GM19043 (cell line): ENCODE measurements around the gene INHA.

Experiments used
- ATAC-seq: cut with Tn5 transposase; IDR thresholded peaks from one replicate; pipeline ENCODE4 v1.9.1; 2021; ENCODE audit warnings: low read depth; ENCODE audit not compliant: unreplicated experiment

INHA gene

DNA sequence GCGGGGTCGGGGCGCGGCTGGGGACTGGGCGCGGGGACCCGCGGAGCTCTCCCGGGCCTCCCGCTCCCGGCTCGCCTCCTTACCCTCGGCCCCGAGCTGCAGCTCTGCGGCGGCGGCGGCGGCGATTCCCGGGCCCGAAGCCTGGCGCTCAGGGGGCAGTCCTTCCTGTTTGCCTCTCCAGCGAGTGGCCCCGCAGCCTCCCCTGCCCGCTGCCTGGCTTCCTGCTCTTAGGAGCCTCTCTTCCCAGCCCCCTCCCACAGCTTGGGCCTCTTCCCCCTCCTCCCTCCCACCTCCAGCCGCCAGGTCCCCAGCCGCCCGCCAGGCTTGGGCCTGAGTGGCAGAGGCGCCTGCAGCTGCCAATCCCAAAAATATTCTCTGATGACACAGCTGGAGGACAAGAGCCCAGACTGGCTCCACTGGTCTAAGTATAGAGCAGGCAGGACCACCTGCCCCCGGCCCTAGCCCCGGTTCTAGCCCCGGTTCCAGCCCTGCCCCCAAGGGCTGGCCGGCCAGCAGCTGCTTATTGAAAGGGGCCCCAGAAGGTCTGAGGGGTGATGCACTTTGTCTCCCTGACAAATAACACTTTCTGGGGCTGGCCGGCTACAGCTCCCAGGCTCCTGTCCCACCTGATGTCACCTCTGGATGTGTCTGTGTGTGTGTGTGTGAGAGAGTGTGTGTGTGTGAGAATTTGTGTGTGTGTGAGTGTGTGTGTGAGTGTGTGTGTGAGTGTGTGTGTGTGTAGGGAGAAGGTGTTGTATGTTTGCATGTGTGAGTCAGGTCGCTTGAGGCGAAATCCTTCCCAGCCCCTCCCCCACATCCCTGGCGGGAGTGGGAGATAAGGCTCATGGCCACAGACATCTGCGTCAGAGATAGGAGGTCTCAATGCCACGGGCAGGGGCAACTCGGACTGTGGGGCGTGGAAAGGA is 536 bp upstream of the INHA start, which contains the start of gene OBSL1:
TSS of gene OBSL1 (minus strand) at position 229 of the 926 bp plus-strand sequence. CDS start 307 bp downstream, outside the sequence.
- ATAC-seq = no peak

- no peak for ATAC-seq
Observed at GRCh38 chr2:219573166-219573565, 1.1 kb downstream of the INHA start.

GRCh38 chr2:219574484-219575311 is 2.6 kb downstream of the INHA start:
- ATAC-seq = no peak

DNA sequence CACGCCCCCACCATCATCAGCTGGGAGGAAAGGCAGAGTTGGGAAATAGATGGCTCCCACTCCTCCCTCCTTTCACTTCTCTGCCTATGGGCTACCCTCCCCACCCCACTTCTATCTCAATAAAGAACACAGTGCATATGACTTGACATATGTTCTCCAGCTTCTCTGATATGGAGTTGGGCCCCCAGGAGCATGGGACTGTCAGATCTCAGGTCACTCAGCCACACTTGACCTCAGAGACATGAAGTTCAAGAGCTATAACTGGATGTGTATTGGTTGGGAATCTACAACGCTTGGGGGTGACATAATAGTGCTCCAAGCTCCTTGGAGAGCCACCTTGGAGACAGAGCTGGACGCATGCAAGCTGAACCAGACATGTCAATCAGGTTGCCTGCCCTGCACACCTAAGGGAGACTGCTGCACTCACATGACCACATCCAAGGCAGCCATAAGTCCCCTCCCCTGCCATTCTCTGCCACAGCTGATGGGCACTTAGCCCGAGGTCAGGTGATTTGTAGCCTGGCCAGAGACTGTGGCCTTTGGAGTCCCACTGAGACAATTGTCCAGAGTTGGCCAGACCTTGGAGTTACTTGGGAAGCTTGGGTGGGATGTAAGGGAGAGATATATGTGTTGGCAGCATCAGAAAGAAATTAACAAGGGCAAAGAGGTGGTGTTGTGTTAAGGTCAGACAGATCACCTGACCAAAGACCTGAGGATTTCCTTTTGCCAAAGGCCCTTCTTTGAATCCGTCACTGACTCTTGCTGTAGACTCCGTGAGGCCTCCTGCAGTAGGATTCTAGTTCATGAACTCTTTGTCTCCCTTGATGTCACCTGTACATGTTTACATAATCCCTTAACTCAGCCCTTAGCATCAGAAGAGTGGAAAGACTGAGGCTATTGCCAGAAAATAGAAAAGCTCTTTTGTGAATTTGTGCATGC is 3.7 kb downstream of the INHA start:
- no peak for ATAC-seq

- no peak for ATAC-seq
Observed at GRCh38 chr2:219576505-219577388, 4.6 kb downstream of the INHA start.

GRCh38 chr2:219578811-219579613 is 6.9 kb downstream of the INHA start:
- no peak for ATAC-seq

GRCh38 chr2:219581346-219581745 is 9.2 kb downstream of the INHA start:
- ATAC-seq = no peak

- ATAC-seq = no peak
Observed at GRCh38 chr2:219591091-219591490, 19.0 kb downstream of the INHA start.

GRCh38 chr2:219592736-219593135 is 20.6 kb downstream of the INHA start:
- no peak for ATAC-seq

- no peak for ATAC-seq
Observed at GRCh38 chr2:219593154-219593553, 21.0 kb downstream of the INHA start.

GRCh38 chr2:219595256-219595655 is 23.1 kb downstream of the INHA start:
- ATAC-seq = no peak

DNA sequence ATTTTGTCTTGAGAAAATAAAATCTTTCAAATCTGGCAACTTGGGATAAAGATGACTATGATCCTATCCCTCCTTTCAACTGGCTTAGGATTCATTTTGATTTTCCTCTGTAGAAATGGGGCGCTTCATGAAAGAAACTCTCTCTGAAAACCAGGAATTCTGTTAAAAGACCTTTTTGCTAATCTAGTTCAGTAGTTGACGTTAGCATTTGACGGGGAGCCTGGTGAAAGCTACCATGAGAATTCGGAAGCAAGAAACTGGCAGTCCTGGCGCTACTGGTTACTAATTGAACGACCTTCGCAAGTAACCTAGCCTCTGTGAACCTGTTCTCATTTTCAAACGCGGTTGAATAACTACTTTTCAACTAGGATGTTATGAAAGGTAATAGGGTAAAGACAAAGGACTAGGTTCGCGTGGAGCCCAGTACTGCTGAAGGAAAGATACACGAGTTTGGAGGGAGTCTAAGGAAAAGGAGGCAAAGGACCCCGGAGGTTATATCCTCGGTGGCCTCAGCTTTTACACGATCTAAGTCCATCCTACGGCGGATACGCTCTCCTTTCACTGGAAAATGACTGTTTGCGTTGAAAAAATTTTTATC is 24.9 kb downstream of the INHA start:
- ATAC-seq = peak; percentile 1

GRCh38 chr2:219597552-219598307 is 25.6 kb downstream of the INHA start, which contains the start of gene STK11IP:
TSS of gene STK11IP (plus strand) at chr2:219597857. CDS start at chr2:219598120, 263 bp downstream.
- peak; percentile 90 for ATAC-seq

- no peak for ATAC-seq
Observed at GRCh38 chr2:219598308-219599078, 26.4 kb downstream of the INHA start.

- no peak for ATAC-seq
Observed at GRCh38 chr2:219603771-219604170, 31.7 kb downstream of the INHA start.

DNA sequence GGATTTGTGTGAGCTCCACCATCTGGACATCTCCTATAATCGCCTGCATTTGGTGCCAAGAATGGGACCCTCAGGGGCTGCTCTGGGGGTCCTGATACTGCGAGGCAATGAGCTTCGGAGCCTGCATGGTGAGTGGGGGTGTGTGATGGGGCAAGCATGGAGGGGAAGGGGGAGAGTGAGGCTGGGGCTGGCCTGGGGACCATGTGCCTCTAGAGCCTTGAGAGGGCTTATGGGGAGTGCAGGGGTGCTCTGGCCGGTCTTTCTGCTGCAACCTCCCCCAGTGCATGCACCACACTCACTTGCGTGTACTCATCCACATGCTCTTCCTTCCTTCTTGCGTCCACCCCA is 33.5 kb downstream of the INHA start:
- ATAC-seq = no peak

- no peak for ATAC-seq
Observed at GRCh38 chr2:219607931-219608330, 35.8 kb downstream of the INHA start.
